Measurements from ENCODE around the gene RASA3.
"Not testable (repeated sequence)": the region's sequence is repeated elsewhere in the genome, so short reads cannot be mapped to it uniquely, and the experiment has no call there.

The RASA3 gene

GRCh38 chr13:114029866-114030625, 102.4 kb downstream of the RASA3 start:
- no peak for FAIRE-seq

- FAIRE-seq = no peak
Observed at GRCh38 chr13:114027826-114028225, 104.6 kb downstream of the RASA3 start.

GRCh38 chr13:114027046-114027715, 105.2 kb downstream of the RASA3 start:
- FAIRE-seq = no peak

DNA sequence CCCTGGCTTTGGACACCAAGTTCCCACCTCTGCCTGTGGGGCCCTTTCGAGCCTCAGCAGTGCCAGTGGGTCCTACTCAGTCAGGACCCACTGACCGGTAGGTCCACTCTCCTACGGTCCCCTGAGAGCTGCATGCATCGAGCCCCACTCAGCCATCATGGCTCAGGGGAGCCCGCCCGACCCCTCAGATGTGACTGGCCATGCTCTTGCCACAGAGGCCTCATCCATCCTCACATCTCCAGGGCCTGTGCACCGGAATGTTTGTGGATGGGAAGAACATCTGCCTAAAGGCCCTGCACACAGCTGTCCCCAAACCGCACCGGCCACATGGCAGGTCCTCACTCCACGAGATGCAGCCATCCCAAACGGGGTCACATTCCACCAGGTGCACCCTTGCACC, 105.9 kb downstream of the RASA3 start:
- no peak for FAIRE-seq

GRCh38 chr13:114025714-114026431, 106.5 kb downstream of the RASA3 start:
- no peak for FAIRE-seq

DNA sequence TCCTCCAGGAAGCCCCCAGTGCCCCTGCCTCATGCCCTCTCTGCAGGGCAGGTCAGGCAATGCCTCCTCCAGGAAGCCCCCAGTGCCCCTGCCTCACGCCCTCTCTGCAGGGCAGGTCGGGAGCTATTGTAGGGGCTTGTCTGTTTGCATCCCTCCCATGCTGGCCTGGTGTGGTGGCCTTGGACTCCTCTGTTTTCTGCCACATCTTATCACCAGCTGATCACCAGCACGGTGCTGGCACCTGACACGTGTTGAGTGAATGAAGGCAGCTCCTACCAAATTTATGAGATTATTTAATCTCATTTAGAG, 107.1 kb downstream of the RASA3 start:
- FAIRE-seq = no peak

GRCh38 chr13:114024603-114025404, 107.6 kb downstream of the RASA3 start:
- no peak for FAIRE-seq

DNA sequence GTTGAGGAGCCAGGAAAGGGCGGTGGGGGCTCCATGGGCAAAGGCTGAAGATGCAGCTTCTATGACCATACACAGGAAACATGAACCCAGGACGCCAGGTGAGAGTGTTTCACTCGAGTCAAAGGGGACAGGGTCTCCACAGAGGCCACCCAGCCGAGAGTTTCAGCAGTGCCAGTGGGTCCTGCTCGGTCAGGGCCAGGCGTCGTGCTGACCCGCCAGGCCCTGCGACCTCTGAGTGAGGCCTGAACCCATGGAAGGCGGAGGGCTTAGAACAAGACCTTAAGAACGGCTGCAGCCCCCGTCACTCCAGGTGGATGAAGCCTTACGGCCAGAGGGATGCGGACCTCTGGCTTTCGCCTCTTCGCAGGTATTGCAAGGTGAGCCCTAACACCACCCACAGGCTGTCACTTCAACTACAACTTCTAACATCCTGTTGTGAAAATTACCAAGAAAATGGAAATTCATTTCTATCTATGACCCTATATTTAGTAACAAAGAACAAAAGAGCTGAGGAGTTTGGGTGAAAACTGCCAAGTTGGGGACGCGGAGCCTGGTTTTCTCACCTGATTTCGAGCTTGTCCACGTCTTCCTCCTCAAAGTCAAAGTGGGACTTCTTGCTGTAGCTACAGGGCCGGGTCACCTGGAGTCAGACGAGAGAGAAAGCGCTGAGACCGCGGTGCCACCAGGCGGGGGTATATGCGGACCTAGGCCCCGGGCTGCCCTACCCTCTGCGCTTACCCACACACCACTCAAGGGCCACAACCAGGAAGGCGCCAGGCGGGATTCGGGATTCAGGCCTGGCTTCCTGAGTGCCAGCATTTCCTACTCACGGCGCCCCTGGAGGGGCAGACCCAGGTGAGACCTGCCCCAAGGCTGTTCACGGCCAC, 108.5 kb downstream of the RASA3 start:
- FAIRE-seq = no peak

- FAIRE-seq = no peak
Observed at GRCh38 chr13:114022876-114023275, 109.5 kb downstream of the RASA3 start.

GRCh38 chr13:114022309-114022669, 110.1 kb downstream of the RASA3 start:
- FAIRE-seq = no peak

DNA sequence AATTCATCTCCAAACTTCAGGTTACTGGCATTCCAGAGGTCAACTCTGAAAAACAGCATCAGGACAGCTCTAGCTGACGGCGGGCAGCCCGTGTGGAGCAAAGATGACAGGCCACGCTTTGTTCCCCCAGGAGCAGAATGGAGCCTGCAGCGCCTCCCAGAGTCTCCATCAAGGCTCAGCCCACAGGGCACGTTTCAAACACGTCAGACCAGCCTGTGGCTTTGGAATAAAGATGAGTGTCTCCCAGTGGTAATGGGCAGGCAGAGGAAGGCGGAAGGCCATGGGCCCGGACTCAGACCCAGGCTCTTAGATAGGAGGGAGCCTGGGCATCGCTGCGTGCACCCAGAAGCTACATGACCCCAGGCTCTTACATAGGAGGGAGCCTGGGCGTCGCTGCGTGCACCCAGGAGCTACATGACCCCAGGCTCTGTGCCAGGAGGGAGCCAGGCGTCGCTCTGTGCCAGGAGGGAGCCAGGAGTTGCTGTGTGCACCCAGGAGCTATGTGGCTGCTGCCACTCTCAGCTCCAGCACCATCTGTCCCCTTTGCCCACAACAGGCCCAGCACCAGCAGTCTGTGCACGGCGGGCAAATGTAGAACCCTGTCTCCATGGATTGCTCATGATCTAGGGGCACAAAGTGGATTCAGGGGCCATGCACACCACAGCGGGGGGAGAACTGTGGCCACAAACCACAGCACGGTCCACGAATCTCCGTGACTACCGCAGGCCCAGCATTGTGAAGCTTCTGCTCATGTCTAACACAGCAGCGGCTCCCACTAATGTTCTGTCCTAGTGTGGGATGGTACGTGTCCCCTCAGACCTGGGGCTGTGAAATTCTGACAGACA, 110.7 kb downstream of the RASA3 start:
- FAIRE-seq = no peak

DNA sequence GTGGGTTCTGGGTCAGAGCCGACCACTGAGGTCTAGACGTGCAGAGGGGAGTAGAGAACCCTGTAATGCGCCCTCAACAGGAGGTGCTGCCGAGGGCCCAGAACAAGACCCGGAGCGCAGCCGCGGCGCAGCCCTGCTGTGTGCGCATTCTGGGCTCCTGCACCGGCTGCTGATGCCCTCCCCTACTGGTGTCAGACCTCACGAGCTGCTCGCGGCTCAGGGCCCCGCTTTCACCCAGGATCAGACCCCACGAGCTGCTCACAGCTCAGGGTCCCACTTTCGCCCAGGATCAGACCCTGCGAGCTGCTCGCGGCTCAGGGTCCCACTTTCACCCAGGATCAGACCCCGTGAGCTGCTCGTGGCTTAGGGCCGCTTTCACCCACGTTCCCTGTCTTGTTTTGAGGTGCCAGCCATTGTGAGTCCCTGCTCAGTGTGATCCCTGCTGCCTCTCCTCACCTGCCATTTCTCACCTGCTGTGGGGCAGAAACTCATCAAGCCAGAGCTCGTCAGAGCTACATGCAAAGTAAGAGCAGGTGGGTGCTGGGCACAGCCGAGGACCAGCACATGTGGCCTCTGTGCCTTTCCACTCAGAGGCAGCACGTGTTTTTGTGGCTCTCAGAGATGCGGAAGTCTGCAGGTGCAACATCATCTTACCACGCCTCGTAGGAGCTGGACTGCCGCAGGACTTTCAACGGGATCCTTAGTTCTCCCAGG, 111.5 kb downstream of the RASA3 start:
- FAIRE-seq = no peak

GRCh38 chr13:114020134-114020533, 112.3 kb downstream of the RASA3 start:
- FAIRE-seq = not testable (repeated sequence)

DNA sequence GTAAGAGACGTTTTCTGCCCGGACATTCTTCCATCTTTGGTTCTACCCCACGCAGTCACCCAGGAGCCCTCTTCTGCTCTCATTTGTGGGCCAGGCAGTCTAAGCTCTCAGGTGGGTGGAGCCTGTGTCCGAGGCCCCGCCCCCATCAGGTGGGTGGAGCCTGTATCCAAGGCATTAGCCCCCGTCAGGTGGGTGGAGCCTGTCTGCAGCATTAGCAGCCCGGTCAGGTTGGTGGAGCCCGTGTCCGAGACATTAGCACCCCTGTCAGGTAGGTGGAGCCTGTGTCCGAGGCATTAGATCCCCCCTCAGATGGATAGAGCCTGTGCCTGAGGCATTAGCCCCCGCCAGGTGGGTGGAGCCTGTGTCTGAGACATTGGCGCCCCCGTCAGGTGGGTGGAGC, 113.1 kb downstream of the RASA3 start:
- FAIRE-seq = no peak

- no peak for FAIRE-seq
Observed at GRCh38 chr13:114018461-114019055, 113.9 kb downstream of the RASA3 start.

DNA sequence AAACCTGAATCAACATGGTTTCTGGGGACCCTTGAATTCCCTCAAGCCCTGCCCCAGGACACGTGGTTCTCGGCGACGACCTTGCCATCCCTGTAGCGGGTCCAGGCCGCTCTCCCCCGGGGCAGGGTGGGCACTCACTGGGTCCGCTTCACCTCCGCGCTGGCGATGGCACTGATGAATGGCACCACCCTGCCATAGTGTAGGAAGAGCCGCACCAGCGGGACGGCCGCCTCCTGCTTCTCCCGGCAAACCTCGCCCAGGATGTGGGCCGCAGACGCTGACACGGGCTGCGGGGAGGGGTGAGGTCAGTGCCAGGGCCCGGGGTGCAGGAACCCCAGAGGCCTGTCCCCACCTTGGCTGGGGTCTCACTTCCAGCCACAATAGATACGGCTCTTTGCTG, 114.5 kb downstream of the RASA3 start:
- FAIRE-seq = no peak

GRCh38 chr13:114017028-114017630, 115.3 kb downstream of the RASA3 start:
- no peak for FAIRE-seq

DNA sequence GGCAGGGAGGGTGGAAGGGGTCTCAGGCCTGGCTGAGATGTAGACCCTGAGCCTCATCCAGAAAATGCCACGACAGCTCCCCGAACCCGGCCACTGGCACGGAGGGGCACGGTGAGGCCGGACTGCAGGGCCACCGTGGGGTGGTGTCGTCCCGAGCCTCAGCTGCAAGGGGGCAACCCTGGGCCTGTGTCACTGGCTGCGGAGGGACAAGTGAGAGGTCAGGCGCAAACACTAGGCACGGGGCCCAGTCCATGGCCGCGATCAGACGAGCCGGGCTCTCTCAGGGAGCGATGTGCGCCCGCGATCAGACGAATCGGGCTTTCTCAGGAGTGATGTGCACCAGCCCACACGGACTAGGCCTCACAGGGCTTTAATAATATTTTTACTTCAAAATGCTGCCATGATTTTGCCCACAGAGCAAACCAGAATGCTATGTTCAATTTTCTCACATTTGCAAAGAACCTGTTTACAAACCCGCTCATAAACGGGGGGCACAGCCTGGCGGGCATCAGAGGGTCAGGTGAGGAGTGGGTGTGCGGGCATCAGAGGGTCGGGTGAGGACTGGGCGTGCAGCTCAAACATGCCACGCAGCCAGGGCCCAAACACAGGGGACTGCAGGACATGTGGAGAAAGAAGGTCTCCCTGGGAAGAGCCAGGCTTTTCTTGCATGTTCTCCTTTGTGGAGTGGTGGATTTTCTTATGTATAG, 115.9 kb downstream of the RASA3 start:
- FAIRE-seq = no peak

DNA sequence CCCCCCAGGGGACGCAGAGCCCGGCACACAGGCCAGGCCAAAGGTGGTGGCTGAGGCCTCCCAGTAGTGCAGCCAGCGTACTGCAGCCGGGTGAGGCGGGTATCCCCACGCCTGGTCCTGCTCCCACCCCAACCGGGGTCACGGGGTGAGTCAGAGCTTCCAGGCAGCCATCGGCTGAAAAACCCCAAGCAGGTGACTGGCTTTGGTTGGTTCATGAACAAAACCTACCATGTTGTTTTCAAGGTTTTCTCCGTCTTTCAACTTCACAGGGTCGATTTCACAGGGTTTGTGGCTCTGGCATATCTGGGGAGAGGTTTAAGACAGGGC, 116.5 kb downstream of the RASA3 start:
- no peak for FAIRE-seq
